BLaER1 (cell line): Measurements from ENCODE around the gene TGDS.
"Not testable (repeated sequence)": the region's sequence is repeated elsewhere in the genome, so short reads cannot be mapped to it uniquely, and the experiment has no call there.

Experiments used
- H3K27ac ChIP-seq: shearing (Covaris generic); formaldehyde crosslinking; 2 replicates; pipeline ENCODE4 v1.8.1; 2022
- H3K27me3 ChIP-seq: shearing (Covaris generic); formaldehyde crosslinking; 2 replicates; pipeline ENCODE4 v1.8.1; 2022
- H3K36me3 ChIP-seq: shearing (Covaris generic); formaldehyde crosslinking; 2 replicates; pipeline ENCODE4 v1.8.1; 2022
- H3K4me1 ChIP-seq: shearing (Covaris generic); formaldehyde crosslinking; 2 replicates; pipeline ENCODE4 v1.8.1; 2022
- H3K4me2 ChIP-seq: shearing (Covaris generic); formaldehyde crosslinking; 2 replicates; pipeline ENCODE4 v1.8.1; 2022
- H3K4me3 ChIP-seq: shearing (Covaris generic); formaldehyde crosslinking; 2 replicates; pipeline ENCODE4 v1.8.1; 2022
- H3K9ac ChIP-seq: shearing (Covaris generic); formaldehyde crosslinking; 2 replicates; pipeline ENCODE4 v1.8.1; 2022
- H3K9me3 ChIP-seq: shearing (Covaris generic); formaldehyde crosslinking; 2 replicates; pipeline ENCODE4 v1.8.1; 2022
- H4K20me1 ChIP-seq: shearing (Covaris generic); formaldehyde crosslinking; 2 replicates; pipeline ENCODE4 v1.8.1; 2022
- Cebpa-rat ChIP-seq: shearing (Covaris generic); IDR thresholded peaks from 2 replicates; pipeline ENCODE4 v1.8.1; 2022

Gene TGDS

DNA sequence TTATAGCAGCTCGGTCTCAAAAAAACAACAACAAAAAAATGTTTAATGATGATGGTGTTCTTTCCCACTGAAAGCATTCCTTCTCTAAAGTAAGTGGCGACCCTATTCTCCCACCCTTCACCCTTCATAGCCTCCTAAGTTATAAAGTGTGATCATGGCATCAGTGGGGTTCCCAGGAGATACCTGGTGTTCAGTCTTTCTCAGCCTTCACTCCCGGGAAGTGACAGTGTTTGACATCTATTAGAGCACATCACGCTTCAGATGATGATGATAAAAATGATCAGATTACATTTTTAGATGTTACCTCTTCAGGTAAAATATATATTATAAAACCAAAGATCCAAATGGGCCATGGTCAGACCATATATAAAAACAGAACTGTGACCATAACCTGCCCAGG is 51.0 kb downstream of the TGDS start:
- TF ChIP-seq Cebpa-rat, result no peak
- Histone ChIP-seq H3K4me2 (no peak overlapping the region), H3K4me1 (peaks cover 15% of the 10 kb centered on the region), H3K27ac (no peak overlapping the region), H3K9me3 (no peaks in the 10 kb centered on the region), H3K9ac (no peak overlapping the region), H3K27me3 (no peaks in the 10 kb centered on the region), H4K20me1 (no peaks in the 10 kb centered on the region), H3K4me3 (no peak overlapping the region), H3K36me3 (no peaks in the 10 kb centered on the region)

DNA sequence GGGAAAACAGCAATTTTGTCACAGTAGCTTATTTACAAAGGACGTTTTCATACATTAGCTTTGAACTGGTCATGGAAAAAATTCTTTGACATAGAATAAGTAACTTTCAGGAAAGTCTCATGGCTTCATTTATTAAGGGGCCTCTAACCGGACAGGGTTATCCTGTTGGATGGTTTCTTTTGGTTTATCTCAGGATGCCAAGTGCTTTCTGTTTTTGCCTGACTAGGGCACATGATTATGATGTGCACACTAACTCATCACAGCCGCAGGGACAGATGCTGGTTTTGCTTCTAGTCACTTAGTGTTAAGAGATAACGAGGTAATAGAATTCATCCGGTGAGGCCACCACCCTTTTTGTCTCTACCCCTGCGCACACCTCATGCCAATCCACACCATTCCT is 53.0 kb downstream of the TGDS start:
- Histone ChIP-seq H3K9ac (no peak overlapping the region), H3K4me3 (no peak overlapping the region), H3K27me3 (no peaks in the 10 kb centered on the region), H4K20me1 (no peaks in the 10 kb centered on the region), H3K27ac (no peak overlapping the region), H3K9me3 (no peaks in the 10 kb centered on the region), H3K4me2 (no peak overlapping the region), H3K36me3 (no peaks in the 10 kb centered on the region), H3K4me1 (peaks cover 7% of the 10 kb centered on the region)
- no peak for TF ChIP-seq Cebpa-rat

DNA sequence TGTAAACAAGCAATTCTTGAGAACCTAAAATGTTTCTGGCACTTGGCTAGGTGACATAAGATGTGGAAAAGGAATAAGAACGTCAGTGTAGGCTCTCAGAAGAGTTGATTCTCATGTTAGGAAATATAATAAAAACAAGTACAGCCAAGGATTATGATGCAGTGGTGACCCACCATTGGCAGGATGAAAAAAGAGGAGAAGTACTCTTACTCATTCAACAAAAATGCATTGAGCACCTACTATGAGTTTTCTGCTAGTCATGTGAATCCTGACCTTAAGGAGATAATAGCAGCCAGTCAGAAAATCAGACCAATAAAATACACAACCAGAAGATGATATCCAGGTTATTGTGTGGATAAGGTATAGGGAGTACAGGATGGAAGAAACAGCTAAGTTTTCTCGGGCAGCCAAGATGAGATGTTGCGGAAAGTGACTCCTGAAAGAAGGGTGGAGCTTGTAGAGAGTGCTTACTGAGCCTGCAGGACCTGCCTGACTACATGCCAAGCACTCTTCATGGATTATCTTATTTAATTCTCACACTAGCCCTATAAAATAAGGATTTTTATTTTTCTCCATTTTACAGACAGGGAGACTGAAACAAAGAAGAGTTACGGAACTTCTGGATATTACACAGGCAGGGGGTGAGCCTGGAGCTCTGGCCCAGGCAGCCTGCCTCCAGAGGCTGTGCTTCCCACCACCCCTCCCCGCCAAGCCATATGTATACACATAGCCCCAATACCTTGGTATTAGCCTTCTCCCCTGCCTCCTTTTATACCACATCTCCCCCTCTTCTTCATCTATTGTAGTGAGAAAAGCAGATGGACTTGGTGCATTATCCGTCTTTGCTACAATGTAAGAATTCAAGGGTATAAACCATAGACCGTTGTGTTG is 58.0 kb downstream of the TGDS start:
- no peaks in the 10 kb centered on the region for H3K4me1 ChIP-seq
- no peak overlapping the region for H3K4me3 ChIP-seq
- H3K27ac ChIP-seq, result no peak overlapping the region
- no peak overlapping the region for H3K4me2 ChIP-seq
- no peaks in the 10 kb centered on the region for H3K9me3 ChIP-seq
- H3K9ac ChIP-seq, result no peak overlapping the region
- H3K36me3 ChIP-seq, result no peaks in the 10 kb centered on the region
- TF ChIP-seq Cebpa-rat, result no peak
- H3K27me3 ChIP-seq, result no peaks in the 10 kb centered on the region
- no peaks in the 10 kb centered on the region for H4K20me1 ChIP-seq

DNA sequence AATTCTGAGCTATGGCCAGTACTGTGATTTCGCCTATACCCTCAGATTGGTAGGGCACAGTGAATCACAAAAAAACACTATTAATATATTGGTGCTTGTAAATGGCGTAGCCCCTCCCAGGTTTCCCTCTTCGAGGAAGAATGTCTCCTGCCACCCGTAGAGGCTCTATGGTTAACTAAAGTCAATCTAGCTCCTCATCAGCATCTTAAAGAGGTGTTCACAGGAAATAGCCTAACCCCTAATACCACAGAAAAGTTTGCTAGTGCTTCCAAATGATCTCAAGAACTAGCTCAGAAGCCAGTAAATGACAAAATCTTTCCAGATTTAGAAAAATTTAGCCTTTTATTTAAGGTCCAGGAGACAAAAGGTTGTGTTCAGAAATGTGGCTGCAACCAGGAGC is 60.2 kb downstream of the TGDS start:
- H3K9me3 ChIP-seq, result peaks cover 6% of the 10 kb centered on the region; the same call in 1 of the 2 replicates
- no peak for TF ChIP-seq Cebpa-rat
- H3K27ac ChIP-seq, result no peak overlapping the region
- H3K4me3 ChIP-seq, result no peak overlapping the region
- no peaks in the 10 kb centered on the region for H3K27me3 ChIP-seq
- H3K4me2 ChIP-seq, result no peak overlapping the region
- no peaks in the 10 kb centered on the region for H4K20me1 ChIP-seq
- H3K4me1 ChIP-seq, result no peaks in the 10 kb centered on the region
- no peak overlapping the region for H3K9ac ChIP-seq
- no peaks in the 10 kb centered on the region for H3K36me3 ChIP-seq

DNA sequence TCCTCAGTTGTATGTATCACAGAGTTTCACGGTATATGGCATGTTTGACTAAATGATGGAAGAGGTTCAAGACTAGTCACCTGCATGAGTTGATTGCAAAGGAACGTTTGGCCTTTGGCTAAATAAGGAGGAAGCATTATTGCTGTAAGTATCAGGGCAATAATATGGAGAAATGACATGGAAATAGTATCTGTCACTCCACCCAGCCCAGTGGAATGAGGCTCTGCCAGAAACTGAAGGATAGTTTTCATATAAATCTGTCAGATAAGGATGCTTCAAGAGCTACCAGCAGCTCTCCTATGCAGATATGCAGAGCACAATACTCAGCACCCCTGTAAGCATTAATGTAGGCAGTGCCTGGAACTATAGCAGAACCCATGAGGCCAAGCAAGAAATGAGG is 60.7 kb downstream of the TGDS start:
- H3K27ac ChIP-seq, result no peak overlapping the region
- no peaks in the 10 kb centered on the region for H3K27me3 ChIP-seq
- no peak overlapping the region for H3K4me3 ChIP-seq
- no peaks in the 10 kb centered on the region for H3K4me1 ChIP-seq
- H3K9ac ChIP-seq, result no peak overlapping the region
- H3K4me2 ChIP-seq, result no peak overlapping the region
- H3K9me3 ChIP-seq, result peaks cover 6% of the 10 kb centered on the region; the same call in 1 of the 2 replicates
- TF ChIP-seq Cebpa-rat, result no peak
- no peaks in the 10 kb centered on the region for H4K20me1 ChIP-seq
- no peaks in the 10 kb centered on the region for H3K36me3 ChIP-seq

DNA sequence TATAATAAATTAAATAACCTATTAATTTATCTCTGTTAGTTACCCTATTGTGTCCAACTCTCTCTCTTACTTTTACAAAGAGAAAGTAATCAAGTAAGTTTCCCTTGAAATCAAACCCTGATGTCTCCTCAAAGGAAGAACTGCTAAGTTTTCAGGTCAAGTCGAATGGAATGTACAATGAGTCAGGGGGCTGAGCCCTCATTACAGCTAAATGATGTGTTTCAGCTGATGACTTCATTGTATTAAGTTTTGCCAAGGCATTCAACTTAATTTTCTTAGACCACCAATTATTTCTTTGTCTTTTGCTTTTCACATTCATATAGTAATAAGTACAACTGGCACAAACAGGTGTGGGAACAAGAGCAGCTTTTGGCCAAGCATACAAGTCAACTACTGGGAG is 61.8 kb downstream of the TGDS start:
- TF ChIP-seq Cebpa-rat, result no peak
- Histone ChIP-seq H3K27me3 (no peaks in the 10 kb centered on the region), H3K4me1 (no peaks in the 10 kb centered on the region), H3K27ac (no peak overlapping the region), H3K9ac (no peak overlapping the region), H3K4me3 (no peak overlapping the region), H3K36me3 (no peaks in the 10 kb centered on the region), H4K20me1 (no peaks in the 10 kb centered on the region), H3K9me3 (peaks cover 6% of the 10 kb centered on the region; the same call in 1 of the 2 replicates), H3K4me2 (no peak overlapping the region)

DNA sequence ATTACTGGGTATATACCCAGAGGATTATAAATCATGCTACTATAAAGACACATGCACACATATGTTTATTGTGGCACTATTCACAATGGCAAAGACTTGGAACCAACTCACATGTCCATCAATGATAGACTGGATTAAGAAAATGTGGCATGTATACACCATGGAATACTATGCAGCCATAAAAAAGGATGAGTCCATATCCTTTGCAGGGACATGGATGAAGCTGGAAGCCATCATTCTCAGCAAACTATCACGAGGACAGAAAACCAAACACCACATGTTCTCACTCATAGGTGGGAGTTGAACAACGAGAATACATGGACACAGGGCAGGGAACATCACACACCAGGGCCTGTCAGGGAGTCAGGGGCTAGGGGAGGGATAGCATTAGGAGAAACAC is 63.7 kb downstream of the TGDS start:
- not testable (repeated sequence) for H3K27me3 ChIP-seq, H3K36me3 ChIP-seq, H3K27ac ChIP-seq, H3K4me1 ChIP-seq, H3K9me3 ChIP-seq, H3K4me2 ChIP-seq, H4K20me1 ChIP-seq, H3K4me3 ChIP-seq, H3K9ac ChIP-seq

DNA sequence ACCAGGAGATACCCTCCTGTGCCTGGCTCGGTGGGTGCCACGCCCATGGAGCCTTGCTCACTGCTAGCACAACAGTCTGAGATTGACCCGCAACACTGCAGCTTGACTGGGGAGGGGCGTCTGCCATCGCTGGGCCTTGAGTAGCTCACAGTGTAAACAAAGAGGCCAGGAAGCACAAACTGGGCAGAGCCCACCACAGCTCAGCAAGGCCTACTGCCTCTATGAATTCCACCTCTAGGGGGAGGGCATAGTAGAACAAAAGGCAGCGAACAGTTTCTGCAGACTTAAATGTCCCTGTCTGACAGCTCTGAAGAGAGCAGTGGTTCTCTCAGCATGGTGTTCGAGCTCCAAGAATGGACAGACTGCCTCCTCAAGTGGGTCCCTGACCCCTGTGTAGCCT is 69.0 kb downstream of the TGDS start:
- H3K27me3 ChIP-seq, H4K20me1 ChIP-seq: not testable (repeated sequence)

DNA sequence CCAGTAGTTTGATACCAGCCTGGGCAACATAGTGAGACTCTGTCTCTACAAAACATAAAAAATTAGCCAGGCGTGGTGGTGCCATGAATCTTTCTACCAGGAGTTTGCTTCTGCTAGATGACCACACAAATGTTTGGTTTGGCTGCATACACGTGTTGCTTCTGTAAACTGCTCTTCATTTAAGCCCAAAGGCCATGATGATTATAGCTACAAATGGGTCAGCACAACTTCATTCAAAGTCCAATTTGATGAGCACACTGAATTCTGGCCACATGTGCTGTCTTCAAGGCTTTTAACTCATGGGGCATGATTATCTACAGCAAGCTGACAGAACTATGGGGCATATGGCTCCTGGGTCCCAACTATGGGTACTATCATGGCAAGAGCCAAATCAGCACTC is 70.2 kb downstream of the TGDS start:
- H3K9ac ChIP-seq, result no peak overlapping the region
- H3K36me3 ChIP-seq, result no peaks in the 10 kb centered on the region
- no peaks in the 10 kb centered on the region for H3K27me3 ChIP-seq
- no peak overlapping the region for H3K4me2 ChIP-seq
- no peak overlapping the region for H3K4me3 ChIP-seq
- H3K27ac ChIP-seq, result no peak overlapping the region
- H4K20me1 ChIP-seq, result no peaks in the 10 kb centered on the region
- TF ChIP-seq Cebpa-rat, result no peak
- no peaks in the 10 kb centered on the region for H3K9me3 ChIP-seq
- H3K4me1 ChIP-seq, result no peaks in the 10 kb centered on the region

More for the DNA sequence above, 69.0 kb downstream of the TGDS start:
- not testable (repeated sequence) for H3K4me1 ChIP-seq, H3K9ac ChIP-seq, H3K4me2 ChIP-seq, H3K36me3 ChIP-seq, H3K4me3 ChIP-seq, H3K27ac ChIP-seq, H3K9me3 ChIP-seq

DNA sequence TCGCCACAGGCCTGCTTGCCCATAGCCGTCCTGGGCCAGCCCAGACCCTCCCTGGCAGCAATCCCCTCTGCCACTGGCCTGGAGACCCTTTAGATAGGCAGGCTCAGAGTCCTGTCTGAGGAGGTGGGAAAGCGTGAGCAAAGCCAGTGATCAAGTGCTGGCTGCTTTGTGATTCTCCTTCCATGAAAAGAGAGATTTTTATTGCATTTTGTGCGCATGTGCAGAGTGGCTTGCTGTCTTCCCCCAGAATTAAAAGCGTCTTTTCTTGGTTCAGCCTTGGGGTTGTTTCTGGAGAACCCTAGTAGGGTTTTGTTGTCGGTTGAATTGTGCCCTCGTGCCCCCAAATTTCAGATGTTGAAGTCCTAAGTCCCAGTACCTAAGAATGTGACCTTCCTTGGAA is 71.5 kb downstream of the TGDS start:
- Histone ChIP-seq H3K4me3 (no peak overlapping the region), H3K9ac (no peak overlapping the region), H3K4me2 (no peak overlapping the region), H3K27ac (no peak overlapping the region), H3K36me3 (no peaks in the 10 kb centered on the region), H3K9me3 (no peaks in the 10 kb centered on the region), H3K4me1 (no peaks in the 10 kb centered on the region), H3K27me3 (no peaks in the 10 kb centered on the region), H4K20me1 (no peaks in the 10 kb centered on the region)
- no peak for TF ChIP-seq Cebpa-rat
